IPS-15b (cell line): Measurements from ENCODE around the gene RICTOR.

Experiments used
- H3K27me3 ChIP-seq: one replicate; pipeline ENCODE4 v1.6.1; 2013; ENCODE audit warnings: low read length; ENCODE audit not compliant: control insufficient read depth, insufficient read depth
- H3K36me3 ChIP-seq: one replicate; pipeline ENCODE4 v1.6.1; 2013; ENCODE audit warnings: low read length; ENCODE audit not compliant: control insufficient read depth, insufficient read depth
- H3K4me1 ChIP-seq: one replicate; pipeline ENCODE4 v1.6.1; 2013; ENCODE audit warnings: mild to moderate bottlenecking, low read length; ENCODE audit not compliant: control insufficient read depth, insufficient read depth
- H3K4me3 ChIP-seq: one replicate; pipeline ENCODE4 v1.5.1; 2013; ENCODE audit warnings: low read depth, low read length
- H3K9ac ChIP-seq: one replicate; pipeline ENCODE4 v1.6.1; 2013; ENCODE audit warnings: low read depth, mild to moderate bottlenecking, low read length
- H3K9me3 ChIP-seq: one replicate; pipeline ENCODE4 v1.6.1; 2013; ENCODE audit warnings: mild to moderate bottlenecking, low read length; ENCODE audit not compliant: control insufficient read depth, insufficient read depth

RICTOR gene, protein sequence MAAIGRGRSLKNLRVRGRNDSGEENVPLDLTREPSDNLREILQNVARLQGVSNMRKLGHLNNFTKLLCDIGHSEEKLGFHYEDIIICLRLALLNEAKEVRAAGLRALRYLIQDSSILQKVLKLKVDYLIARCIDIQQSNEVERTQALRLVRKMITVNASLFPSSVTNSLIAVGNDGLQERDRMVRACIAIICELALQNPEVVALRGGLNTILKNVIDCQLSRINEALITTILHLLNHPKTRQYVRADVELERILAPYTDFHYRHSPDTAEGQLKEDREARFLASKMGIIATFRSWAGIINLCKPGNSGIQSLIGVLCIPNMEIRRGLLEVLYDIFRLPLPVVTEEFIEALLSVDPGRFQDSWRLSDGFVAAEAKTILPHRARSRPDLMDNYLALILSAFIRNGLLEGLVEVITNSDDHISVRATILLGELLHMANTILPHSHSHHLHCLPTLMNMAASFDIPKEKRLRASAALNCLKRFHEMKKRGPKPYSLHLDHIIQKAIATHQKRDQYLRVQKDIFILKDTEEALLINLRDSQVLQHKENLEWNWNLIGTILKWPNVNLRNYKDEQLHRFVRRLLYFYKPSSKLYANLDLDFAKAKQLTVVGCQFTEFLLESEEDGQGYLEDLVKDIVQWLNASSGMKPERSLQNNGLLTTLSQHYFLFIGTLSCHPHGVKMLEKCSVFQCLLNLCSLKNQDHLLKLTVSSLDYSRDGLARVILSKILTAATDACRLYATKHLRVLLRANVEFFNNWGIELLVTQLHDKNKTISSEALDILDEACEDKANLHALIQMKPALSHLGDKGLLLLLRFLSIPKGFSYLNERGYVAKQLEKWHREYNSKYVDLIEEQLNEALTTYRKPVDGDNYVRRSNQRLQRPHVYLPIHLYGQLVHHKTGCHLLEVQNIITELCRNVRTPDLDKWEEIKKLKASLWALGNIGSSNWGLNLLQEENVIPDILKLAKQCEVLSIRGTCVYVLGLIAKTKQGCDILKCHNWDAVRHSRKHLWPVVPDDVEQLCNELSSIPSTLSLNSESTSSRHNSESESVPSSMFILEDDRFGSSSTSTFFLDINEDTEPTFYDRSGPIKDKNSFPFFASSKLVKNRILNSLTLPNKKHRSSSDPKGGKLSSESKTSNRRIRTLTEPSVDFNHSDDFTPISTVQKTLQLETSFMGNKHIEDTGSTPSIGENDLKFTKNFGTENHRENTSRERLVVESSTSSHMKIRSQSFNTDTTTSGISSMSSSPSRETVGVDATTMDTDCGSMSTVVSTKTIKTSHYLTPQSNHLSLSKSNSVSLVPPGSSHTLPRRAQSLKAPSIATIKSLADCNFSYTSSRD (N-terminal part only)

GRCh38 chr5:39074017-39074814 lies at the start of gene RICTOR:
Gene RICTOR, minus strand, starts transcription at chr5:39074399. Its CDS starts 22 bp downstream, at chr5:39074377.
- Histone ChIP-seq H3K36me3 (peaks cover 2% of the 10 kb centered on the region), H3K4me3 (peak within 1 kb of the TSS; percentile 82), H3K27me3 (no peaks in the 10 kb centered on the region), H3K9me3 (no peaks in the 10 kb centered on the region), H3K4me1 (peaks cover 6% of the 10 kb centered on the region), H3K9ac (peak within 1 kb of the TSS; percentile 85)

DNA sequence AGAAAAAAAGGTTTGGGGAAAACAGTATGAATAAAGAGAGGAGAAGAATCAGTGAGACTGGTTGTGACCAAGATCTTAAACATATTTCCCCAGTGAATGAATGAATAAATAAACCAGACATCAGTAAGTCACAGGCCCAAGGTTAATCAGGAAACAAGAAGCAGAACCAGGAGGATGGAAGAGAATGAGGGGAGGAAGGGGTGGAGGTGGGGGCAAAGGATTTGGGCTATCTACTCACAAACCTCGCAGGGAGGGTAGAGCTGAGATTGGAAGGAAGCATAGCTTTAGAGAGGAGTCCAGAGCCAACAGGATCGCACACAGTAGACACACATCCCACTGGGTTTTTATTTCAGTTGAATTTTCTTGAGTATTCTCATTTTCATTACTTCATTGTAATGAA lies 47.7 kb upstream of the RICTOR start:
- no peak overlapping the region for H3K4me3 ChIP-seq
- no peaks in the 10 kb centered on the region for H3K27me3 ChIP-seq
- no peak overlapping the region for H3K9ac ChIP-seq
- H3K36me3 ChIP-seq, result no peaks in the 10 kb centered on the region
- no peaks in the 10 kb centered on the region for H3K4me1 ChIP-seq
- no peaks in the 10 kb centered on the region for H3K9me3 ChIP-seq

- Histone ChIP-seq H3K4me1 (no peaks in the 10 kb centered on the region), H3K9me3 (no peaks in the 10 kb centered on the region), H3K27me3 (no peaks in the 10 kb centered on the region), H3K36me3 (no peaks in the 10 kb centered on the region), H3K4me3 (no peak overlapping the region), H3K9ac (no peak overlapping the region)
These were observed 47.1 kb upstream of the RICTOR start for GRCh38 chr5:39121315-39121714.

GRCh38 chr5:39120052-39120420 lies 45.8 kb upstream of the RICTOR start:
- H3K9me3 ChIP-seq, result no peaks in the 10 kb centered on the region
- H3K4me1 ChIP-seq, result no peaks in the 10 kb centered on the region
- no peak overlapping the region for H3K4me3 ChIP-seq
- H3K9ac ChIP-seq, result no peak overlapping the region
- no peaks in the 10 kb centered on the region for H3K27me3 ChIP-seq
- no peaks in the 10 kb centered on the region for H3K36me3 ChIP-seq

GRCh38 chr5:39119404-39120051 lies 45.3 kb upstream of the RICTOR start:
- Histone ChIP-seq H3K4me1 (no peaks in the 10 kb centered on the region), H3K4me3 (no peak overlapping the region), H3K9ac (no peak overlapping the region), H3K9me3 (no peaks in the 10 kb centered on the region), H3K36me3 (no peaks in the 10 kb centered on the region), H3K27me3 (no peaks in the 10 kb centered on the region)

GRCh38 chr5:39118638-39119037 lies 44.4 kb upstream of the RICTOR start:
- no peaks in the 10 kb centered on the region for H3K36me3 ChIP-seq

GRCh38 chr5:39117401-39117800 lies 43.2 kb upstream of the RICTOR start:
- H3K4me1 ChIP-seq, result no peaks in the 10 kb centered on the region
- H3K27me3 ChIP-seq, result no peaks in the 10 kb centered on the region
- H3K9ac ChIP-seq, result no peak overlapping the region
- no peaks in the 10 kb centered on the region for H3K9me3 ChIP-seq
- H3K4me3 ChIP-seq, result no peak overlapping the region
- H3K36me3 ChIP-seq, result no peaks in the 10 kb centered on the region

More at GRCh38 chr5:39118638-39119037, 44.4 kb upstream of the RICTOR start:
- Histone ChIP-seq H3K9ac (no peak overlapping the region), H3K9me3 (no peaks in the 10 kb centered on the region), H3K4me3 (no peak overlapping the region), H3K27me3 (no peaks in the 10 kb centered on the region), H3K4me1 (no peaks in the 10 kb centered on the region)

DNA sequence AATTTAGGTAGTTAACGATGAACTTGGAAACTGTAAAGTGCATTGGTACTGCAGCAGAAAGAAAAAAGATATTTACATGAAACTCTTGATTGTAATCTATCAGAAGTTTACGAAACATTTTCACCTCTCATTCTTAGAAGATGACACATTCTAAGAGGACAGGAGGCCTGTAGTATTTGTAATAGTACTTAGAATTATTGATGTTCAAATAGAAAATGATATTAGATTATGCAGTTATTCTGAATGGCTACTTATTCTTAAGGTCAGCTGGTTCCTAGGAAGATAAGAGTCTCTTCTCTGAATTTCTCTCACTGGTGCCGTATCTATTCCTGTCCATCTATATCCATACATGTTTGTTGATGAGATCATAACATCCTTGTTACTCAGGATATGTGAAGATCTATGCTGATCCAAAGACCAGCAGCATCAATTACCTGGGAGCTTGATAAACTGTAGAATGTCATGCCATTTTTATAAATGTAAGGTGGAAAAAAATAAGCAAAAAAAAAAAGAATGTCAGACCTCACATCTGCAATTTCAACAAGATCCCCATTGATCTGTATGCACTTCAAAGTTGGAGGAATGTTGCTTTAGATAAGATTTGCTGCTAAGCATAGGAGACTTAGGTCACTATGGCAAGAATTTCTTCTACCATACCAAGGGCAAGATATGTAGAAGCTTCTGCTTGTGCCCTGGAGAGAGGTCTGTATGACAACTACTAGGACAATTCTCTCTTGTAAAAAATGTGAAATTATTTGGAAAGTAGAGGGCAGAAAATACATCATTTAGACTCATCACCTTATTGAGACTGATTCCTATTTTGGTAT lies 42.4 kb upstream of the RICTOR start:
- no peaks in the 10 kb centered on the region for H3K9me3 ChIP-seq
- no peaks in the 10 kb centered on the region for H3K36me3 ChIP-seq
- H3K9ac ChIP-seq, result no peak overlapping the region
- no peaks in the 10 kb centered on the region for H3K27me3 ChIP-seq
- no peak overlapping the region for H3K4me3 ChIP-seq
- H3K4me1 ChIP-seq, result no peaks in the 10 kb centered on the region

DNA sequence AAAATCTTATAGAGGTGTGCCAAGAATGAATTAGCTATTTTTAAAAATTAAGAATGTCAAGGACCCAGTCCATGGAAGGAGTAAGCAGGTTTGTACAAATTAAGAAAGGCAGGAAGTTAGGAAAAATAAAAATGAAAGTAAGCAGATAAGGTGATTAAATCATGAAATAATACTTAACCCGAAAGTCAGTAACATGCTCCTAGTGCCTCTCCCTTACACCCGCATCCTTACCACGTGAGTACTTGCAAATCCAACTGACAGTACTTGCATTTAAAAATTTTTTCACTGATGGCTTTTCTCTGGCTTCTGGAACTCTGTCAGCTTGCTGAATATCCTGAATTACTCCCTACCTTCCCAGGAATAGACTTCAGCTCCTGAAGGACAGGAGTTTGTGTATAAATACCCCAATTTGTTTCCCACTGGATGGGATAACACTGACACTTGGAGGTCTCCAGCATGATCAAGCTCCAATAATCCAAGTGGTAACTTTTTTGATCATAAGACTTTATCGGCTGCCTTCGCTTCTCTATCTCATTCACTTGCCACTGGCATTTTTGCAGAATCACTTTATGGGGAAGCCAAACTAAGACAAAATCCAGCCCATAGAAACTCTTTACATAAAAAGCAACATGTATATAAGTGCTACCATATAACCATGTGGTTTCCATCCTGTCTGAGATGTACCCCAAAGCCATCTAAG lies 41.6 kb upstream of the RICTOR start:
- Histone ChIP-seq H3K9ac (no peak overlapping the region), H3K36me3 (no peaks in the 10 kb centered on the region), H3K9me3 (no peaks in the 10 kb centered on the region), H3K4me1 (no peaks in the 10 kb centered on the region), H3K27me3 (no peaks in the 10 kb centered on the region), H3K4me3 (no peak overlapping the region)
